Lower lobe of right lung (tissue), 2 donors: ENCODE measurements around the gene KIAA1586. TPM values are rescaled to one million over a fixed set of nuclear protein-coding genes. Genes with fewer than 3 reads are reported as not detected.

Experiments used
- ATAC-seq, 2 donors: fragments of 200-7000 bp; cut with Tn5 transposase; one replicate each; pipeline ENCODE4 v1.9.1; 2020 to 2022; ENCODE audit warnings: mild to moderate bottlenecking in 2 of 2, moderate library complexity in 2 of 2
- DNase-seq: peaks from one replicate; pipeline ENCODE4 v3.0.0-alpha.2; 2020
- H3K27ac ChIP-seq: fragments of 200-600 bp; one replicate; pipeline ENCODE4 v1.8.0; 2022
- H3K27me3 ChIP-seq: fragments of 200-600 bp; one replicate; pipeline ENCODE4 v1.8.0; 2022; ENCODE audit warnings: low read depth
- H3K36me3 ChIP-seq: fragments of 200-600 bp; one replicate; pipeline ENCODE4 v1.8.0; 2022; ENCODE audit warnings: mild to moderate bottlenecking
- H3K4me1 ChIP-seq: fragments of 200-600 bp; one replicate; pipeline ENCODE4 v1.8.0; 2022
- H3K4me3 ChIP-seq: fragments of 200-600 bp; one replicate; pipeline ENCODE4 v1.8.0; 2022; ENCODE audit warnings: mild to moderate bottlenecking
- H3K9me3 ChIP-seq: fragments of 200-600 bp; one replicate; pipeline ENCODE4 v1.8.0; 2022
- intact Hi-C: fragments of 100-400 bp; cut with DNase I; formaldehyde crosslinking; loops from one replicate; pipeline ENCODE4 v1.11.0; 2022
- total RNA-seq: library from RNA; stranded (reverse); fragmentation: NEBNext Ultra II Directional; extraction: Animal tissue kit (Norgen Biotek cat#: 25700); gene quantifications from one replicate; pipeline ENCODE4 v1.2.1, GENCODE V29; 2021
- TF ChIP-seq, protein P1 (sequence below): fragments of 200-600 bp; IDR thresholded peaks from one replicate; pipeline ENCODE4 v1.8.0; 2022; ENCODE audit warnings: antibody characterized with exemption, mild to moderate bottlenecking
- donor health status: DM: no; HTN: yes; CAD: no; lungs with severe emphysema.

Gene KIAA1586
- total RNA-seq, 1 donor from 2014 or later, result 10.2 TPM

DNA sequence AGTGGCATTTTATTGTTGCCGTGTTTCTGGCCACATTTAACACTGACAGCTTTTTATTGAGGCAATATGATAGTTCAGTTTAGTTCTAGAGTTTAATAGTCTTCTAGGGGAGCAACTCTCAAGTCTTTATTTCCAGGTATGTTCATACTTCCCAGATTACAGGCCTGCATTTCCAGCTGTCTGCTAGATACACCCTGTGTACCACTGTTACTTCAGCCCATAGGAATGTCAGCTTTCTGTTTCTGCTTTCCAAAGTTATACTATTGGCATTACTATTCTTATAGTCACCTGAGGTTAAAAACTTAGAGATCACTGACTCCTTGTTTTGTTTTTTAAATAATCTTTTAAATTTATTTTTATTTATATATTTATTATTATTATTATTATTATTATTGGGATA, 51.1 kb downstream of the KIAA1586 start:
- intact Hi-C loops, result no loop called here
- Histone ChIP-seq H3K4me3 (no peak overlapping the region), H3K36me3 (peaks cover 43% of the 10 kb centered on the region), H3K9me3 (no peaks in the 10 kb centered on the region), H3K27me3 (no peaks in the 10 kb centered on the region), H3K4me1 (peaks cover 24% of the 10 kb centered on the region), H3K27ac (no peak overlapping the region)
- TF ChIP-seq, protein P1, sequence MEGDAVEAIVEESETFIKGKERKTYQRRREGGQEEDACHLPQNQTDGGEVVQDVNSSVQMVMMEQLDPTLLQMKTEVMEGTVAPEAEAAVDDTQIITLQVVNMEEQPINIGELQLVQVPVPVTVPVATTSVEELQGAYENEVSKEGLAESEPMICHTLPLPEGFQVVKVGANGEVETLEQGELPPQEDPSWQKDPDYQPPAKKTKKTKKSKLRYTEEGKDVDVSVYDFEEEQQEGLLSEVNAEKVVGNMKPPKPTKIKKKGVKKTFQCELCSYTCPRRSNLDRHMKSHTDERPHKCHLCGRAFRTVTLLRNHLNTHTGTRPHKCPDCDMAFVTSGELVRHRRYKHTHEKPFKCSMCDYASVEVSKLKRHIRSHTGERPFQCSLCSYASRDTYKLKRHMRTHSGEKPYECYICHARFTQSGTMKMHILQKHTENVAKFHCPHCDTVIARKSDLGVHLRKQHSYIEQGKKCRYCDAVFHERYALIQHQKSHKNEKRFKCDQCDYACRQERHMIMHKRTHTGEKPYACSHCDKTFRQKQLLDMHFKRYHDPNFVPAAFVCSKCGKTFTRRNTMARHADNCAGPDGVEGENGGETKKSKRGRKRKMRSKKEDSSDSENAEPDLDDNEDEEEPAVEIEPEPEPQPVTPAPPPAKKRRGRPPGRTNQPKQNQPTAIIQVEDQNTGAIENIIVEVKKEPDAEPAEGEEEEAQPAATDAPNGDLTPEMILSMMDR, result no peak
- ATAC-seq (peak in 1 of 2 donors; percentile 64), DNase-seq (no peak)

DNA sequence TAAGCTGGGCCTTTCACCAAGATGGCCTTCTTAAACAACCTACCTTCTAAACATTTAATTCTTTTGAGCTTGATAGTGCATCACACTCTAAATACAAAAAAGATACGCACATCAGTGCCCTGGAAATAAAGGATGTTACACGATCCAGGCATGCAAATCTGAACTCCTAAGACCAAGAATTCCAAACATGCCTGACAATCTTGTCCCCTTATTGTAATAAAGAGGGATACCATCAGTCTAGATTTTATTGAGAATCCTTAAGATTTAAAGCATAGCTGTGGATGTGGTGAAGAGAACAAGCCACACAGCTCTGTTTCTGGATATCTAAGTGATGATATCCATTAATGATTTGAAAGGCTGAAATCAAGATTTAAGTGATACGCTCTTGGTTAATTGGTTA, 56.5 kb downstream of the KIAA1586 start:
- DNase-seq, result no peak
- no peak for ATAC-seq
- TF ChIP-seq, protein P1, result no peak
- no peaks in the 10 kb centered on the region for H3K9me3 ChIP-seq
- H3K36me3 ChIP-seq, result peaks cover 75% of the 10 kb centered on the region
- H3K4me3 ChIP-seq, result no peak overlapping the region
- H3K4me1 ChIP-seq, result no peaks in the 10 kb centered on the region
- H3K27ac ChIP-seq, result no peak overlapping the region
- intact Hi-C loops, result no loop called here
- no peaks in the 10 kb centered on the region for H3K27me3 ChIP-seq

DNA sequence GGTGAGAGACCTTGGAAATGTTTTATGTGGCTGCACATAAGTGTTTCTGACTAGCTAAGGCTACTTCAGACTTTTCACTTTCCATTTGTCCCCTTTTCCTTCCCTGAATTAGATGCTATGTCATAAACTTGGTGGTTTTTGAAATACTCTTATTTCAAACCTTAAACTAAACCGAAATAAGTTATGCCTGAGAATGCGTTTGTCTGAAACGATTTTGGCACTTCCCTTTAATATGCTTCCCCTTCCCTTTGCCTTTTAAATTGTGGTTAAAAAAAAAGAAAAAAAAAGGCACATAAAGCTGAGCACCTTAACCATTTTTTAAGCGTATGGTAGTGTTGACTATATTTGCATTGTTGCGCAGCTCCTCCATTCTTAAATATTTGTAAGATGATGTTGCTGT, 57.8 kb downstream of the KIAA1586 start:
- DNase-seq (no peak), ATAC-seq (no peak)
- intact Hi-C loops, result no loop called here
- Histone ChIP-seq H3K9me3 (no peaks in the 10 kb centered on the region), H3K4me1 (peaks cover 5% of the 10 kb centered on the region), H3K36me3 (peaks cover 64% of the 10 kb centered on the region), H3K27ac (no peak overlapping the region), H3K27me3 (no peaks in the 10 kb centered on the region), H3K4me3 (no peak overlapping the region)
- TF ChIP-seq, protein P1, result no peak

Other genes starting within 250 kb of the KIAA1586 start
- gene BEND6, start 91.6 kb upstream of the KIAA1586 start, total RNA-seq, result 0.32 TPM
- 56.9 TPM for gene ZNF451, start 43.5 kb downstream of the KIAA1586 start, total RNA-seq
- 5.1 TPM for gene BAG2, start 125.6 kb downstream of the KIAA1586 start, total RNA-seq
- 11.3 TPM for gene RAB23, start 175.6 kb downstream of the KIAA1586 start, total RNA-seq